Measurements from ENCODE around the gene FNDC3A. TPM values are rescaled to one million over a fixed set of nuclear protein-coding genes. Genes with fewer than 3 reads are reported as not detected.
"Not testable (repeated sequence)": the region's sequence is repeated elsewhere in the genome, so short reads cannot be mapped to it uniquely, and the experiment has no call there.

The FNDC3A gene
- total RNA-seq, 1 donor from 2014 or later: 34.6 TPM

DNA sequence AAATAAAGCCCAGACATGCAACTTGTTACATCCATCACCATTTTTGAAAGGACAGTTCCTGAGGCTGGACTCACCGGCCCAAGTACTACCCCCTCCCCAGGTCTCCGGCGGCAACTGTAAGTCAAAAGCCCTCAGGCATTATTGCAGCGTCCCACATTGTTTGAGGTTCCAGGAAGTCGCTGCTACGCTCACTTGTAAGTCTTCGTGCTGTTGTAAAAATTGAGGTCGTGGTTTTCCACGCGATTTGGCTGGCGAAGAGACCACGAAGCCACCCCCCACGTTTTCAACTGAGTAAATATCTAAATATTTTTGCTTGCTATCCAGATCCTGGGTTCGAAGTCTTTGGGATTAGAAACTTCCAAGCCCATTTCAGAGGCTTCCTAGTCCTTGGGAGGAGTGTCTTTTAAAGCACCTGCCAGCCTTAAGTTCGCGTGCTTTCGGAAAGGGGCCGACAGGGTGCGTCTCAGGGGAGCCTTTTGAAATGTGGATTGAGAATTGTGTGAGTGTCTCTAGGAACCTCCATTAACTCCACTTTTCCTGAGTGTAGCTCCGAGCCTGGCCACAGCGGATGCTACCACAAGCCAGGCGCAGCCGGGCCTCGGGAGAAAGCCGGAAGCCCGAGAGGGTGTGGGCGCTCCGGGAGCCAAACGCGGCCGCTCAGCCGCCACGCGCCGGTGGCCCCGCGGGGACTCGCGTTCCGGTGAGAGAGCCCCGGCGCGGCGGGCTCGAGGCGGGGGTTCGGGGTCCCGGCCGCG is 434 bp upstream of the FNDC3A start:
- intact Hi-C loops (cut with micrococcal nuclease): loop anchor here (1.0 to 10.0 kb wide), 14 partner anchors 96 to 1150 kb away; partner anchors contain the start of genes CYSLTR2, EBPL, ITM2B and LPAR6

DNA sequence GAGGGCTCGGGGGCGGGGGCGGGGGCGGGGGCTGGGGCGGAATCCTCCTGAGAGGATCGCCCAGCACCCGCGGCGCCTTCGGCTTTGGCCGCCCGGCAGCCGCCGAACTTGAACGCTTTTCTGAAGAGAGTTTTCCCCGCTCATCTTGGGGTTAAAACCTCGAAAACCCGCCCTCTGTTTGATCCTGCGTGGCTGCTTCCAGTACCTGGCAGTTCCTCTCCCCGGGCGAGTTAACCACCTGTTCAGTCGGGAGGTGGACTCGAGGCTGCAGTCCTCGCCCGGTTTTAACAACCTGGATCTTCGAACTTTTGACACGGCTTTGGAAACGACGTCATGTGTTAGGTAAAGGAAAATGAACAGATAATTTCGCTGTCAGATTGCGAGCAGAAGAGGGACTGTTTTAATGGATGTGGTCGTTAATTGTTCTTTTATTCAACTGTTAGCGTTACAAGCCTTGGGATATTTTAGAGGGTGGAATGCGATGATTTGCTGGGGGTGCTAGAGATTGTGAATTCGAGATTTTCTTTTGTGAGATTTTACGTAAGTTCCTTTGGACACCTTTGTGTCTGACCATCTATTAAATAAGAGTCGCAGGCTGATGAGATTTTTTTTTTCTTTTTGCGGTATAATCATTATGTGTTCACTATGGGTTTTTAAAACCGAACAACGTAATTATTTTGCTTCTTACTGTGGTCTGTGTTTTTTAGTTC is 1.0 kb downstream of the FNDC3A start:
- intact Hi-C loops (cut with micrococcal nuclease): loop anchor here (1.0 to 10.0 kb wide), 20 partner anchors 92 to 1260 kb away; partner anchors contain the start of genes CAB39L, CDADC1, EBPL and LPAR6

DNA sequence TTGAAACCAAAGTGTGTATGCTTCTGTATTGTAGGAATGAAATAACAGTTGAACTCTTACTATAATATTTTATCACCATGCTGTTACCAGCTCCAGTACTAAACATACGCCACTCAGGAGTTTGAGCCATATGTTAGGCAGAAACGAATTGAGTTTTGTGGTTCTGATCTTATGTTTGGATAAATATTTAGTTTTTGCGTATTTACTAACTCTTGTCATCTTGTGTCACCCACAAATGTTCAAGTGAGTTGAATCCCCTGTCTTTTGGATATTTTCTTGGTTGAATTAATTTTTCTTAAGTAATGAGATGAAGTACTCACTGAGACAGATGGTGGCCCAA is 1.5 kb downstream of the FNDC3A start:
- intact Hi-C loops (cut with micrococcal nuclease): loop anchor here (1.0 to 10.0 kb wide), 13 partner anchors 160 to 1260 kb away; partner anchors contain the start of genes CDADC1, EBPL, LPAR6 and SPRYD7

DNA sequence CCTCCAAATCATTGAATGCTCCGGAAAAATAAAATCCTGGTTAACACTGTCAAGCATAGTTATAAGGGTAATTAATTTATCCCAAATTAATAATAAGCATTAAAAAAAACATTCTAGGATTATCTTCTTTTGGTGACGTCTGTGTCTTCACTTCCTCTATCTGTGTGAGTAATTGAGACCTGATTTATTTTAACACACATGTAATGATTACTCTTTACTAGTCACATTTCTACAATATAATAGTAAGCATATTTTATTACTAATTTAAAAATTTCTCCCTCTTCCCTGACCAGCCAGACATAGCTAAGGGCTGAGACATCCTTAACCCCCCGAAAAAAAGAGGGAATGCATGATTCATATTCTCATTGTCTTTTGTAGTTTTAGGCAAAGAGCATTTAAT is 2.3 kb downstream of the FNDC3A start:
- intact Hi-C loops (cut with micrococcal nuclease): loop anchor here (1.0 to 10.0 kb wide), 13 partner anchors 161 to 1259 kb away; partner anchors contain the start of genes CDADC1, EBPL, LPAR6 and SPRYD7

DNA sequence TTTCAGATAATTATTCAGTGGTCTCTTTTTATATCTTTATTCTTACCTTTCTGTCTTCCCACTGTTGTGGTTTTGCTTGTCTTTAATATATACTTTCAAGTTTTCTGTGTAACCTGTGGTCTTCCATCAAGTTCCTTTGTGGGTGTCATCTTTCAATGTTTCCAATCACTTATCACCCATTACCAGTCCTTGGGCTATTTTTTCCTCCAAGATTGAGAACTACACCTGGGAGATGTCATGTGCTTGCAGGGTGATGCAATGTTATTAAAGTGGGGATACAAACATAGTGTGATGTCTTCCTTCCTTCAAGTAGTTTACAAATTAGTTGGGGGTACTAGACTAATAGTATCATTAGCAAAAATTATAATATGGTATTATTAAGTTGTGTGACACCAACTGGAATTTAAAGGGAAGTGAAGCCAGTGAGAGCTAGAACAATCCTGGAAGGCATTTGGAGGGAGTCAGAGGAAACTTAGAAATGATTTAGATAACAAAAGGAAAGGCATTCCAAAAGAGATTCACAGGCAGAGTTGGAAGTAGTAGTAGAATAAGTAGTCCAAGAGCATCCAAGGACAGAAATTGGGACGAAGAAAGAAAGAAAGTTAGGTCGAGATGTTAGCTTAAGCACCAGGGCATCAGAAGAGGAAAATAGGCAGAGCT is 3.4 kb downstream of the FNDC3A start:
- intact Hi-C loops (cut with micrococcal nuclease): loop anchor here (5.0 to 10.0 kb wide), 8 partner anchors 162 to 1146 kb away; partner anchors contain the start of genes EBPL, LPAR6 and SPRYD7

DNA sequence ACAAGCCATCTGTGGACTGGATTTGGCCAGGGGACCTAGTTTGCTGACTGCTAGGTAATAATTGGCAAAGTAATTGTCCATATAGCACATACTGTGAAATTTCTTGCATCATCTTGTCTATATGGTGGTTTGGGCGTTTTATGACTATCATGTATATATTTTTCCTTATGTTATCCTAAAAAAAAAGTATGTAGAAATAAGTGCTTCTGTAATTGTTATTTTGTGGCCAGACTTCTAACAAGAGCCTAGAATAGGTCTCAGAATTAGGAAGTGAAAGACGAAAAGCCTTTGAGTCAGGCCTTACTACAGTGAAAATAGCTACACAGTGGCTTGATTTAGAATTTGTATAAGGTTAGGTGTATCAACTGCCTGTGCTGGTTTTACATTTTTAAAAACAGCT is 4.2 kb downstream of the FNDC3A start:
- intact Hi-C loops (cut with micrococcal nuclease): loop anchor here (5.0 to 10.0 kb wide), 8 partner anchors 163 to 1145 kb away; partner anchors contain the start of genes EBPL, LPAR6 and SPRYD7

DNA sequence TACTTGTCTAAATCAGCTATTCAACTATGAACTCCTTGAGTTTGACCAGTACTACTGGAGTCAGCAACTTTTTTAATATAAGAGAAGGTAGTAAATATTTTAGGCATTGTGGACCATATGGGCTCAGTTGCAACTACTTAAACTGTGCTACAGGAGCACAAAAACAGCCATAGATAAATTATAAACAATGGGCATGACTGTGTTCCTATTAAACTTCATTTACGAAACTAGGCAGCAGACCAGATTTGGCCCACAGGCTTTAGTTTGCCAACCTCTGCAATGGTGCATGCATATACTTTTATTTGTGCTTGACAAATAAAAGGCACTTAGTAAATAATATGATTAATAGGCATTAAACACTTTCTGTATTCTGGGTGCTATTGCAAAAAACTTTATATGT is 7.6 kb downstream of the FNDC3A start:
- intact Hi-C loops (cut with micrococcal nuclease): no loop called here

DNA sequence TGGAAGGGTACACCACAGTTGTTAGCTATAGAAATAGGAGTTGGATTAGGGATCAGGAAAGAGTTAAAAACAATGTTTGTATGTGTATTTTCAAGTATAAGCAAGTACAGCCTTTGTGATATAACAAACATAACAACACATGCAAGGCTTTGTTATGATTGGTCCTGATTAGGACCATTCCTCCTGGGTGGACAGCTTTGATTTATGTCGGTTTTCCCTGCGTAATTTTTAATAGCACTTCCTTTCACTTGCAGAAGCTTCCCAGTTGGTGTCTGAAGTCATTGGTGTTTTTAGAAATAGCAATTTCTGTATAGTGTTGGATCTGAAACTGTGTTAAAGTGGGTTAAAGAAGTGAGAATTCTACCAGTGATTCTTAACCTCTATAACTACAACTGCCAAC is 10.0 kb downstream of the FNDC3A start:
- intact Hi-C loops (cut with micrococcal nuclease): no loop called here

DNA sequence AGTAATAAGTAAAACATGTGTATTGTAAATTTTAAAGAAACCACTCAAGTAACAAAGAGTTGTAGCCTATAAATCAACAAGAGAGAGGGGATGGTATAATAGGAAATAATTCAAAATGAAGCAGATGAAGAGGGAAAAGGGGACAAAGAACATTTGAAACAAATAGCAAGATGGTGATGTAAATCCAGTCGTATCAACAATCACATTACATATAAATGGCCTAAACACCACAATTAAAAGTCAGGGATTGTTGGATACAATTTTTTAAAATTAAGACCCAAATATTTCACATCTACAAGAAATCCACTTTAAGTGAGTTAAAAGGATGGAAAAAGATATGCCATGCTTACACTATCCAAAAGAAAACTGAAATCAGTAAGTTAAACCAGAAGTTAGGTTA is 15.2 kb downstream of the FNDC3A start:
- intact Hi-C loops (cut with micrococcal nuclease): no loop called here

DNA sequence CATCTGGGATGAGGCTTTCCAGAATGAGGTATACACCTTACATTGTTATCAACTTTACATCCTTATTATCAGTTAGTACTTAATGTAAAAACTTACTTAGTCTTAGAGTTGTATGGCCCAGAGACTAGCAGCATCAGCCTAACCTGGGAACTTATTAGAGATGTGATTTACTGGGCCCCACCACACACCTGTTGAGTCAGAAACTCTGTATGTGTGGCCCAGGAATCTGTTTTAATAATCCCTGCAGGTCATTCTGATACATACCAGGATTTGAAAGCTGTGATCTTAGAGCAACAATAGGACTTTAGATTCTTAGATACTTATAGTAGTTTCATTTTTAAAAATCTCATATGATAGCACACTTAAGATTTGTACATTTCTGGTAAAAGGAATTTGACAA is 17.4 kb downstream of the FNDC3A start:
- intact Hi-C loops (cut with micrococcal nuclease): no loop called here

DNA sequence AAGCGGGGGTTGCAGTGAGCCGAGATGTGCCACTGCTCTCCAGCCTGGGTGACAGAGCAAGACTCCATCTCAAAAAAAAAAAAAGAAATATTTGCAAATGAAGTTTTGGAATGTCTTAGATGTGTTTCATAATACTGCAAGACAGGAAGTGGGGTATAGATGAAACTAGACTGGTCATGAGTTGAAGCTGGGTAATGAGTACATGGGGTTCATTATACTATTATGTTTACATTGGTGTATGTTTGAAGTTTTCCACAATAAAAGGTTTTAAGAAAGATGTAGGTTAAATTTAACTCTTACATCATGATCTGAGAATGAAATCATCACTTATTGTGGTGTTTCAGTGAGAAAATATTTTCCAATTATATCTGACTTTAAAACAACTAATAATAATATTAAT is 19.0 kb downstream of the FNDC3A start:
- intact Hi-C loops (cut with micrococcal nuclease): no loop called here

DNA sequence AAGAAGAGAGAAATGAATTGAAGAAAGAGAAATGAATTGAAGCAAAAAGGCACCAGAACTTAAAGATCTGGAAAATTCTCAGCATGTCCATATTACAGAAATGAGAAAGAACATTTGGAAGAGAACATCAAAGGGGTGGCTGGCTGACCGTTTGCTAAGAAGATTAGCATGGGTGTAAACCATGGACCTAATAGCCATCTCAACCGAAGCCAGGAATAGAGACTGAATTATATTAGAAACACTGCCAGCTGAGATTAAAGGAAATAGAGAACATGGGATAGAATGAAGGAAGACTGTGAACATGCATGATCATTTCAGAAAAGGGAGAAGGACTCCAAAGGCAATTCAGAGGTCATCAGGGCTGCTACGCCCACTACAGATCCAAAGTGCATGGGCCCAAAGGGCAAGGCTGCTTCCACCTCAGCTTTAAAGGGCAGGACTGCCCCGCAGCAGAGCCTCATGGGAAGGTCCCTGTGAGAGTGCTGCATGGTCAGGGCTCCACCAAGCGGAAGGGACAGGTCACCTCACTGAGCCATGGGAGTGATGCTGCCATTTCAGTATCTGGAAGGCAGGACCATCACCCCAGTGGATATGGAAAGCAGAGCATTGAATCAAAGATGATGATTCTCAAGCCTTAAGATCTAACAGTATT is 23.1 kb downstream of the FNDC3A start:
- intact Hi-C loops (cut with micrococcal nuclease): no loop called here

DNA sequence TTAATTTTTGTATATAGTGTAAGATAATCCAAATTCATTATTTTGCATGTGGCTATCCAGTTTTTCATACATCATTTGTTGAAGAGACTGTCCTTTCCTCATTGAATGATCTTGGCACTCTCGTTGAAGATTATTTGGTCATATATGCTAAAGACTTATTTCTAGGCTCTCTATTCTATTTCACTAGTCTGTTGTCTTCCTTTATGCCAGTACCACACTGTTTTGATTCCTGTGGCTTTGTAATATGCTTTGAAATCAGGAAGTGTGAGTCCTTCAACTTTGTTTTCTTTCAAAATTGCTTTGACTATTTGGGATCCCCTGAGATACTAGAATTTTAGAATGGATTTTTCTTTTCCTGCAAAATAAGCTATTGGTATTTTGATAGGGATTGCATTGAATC is 24.5 kb downstream of the FNDC3A start:
- intact Hi-C loops (cut with micrococcal nuclease): no loop called here

DNA sequence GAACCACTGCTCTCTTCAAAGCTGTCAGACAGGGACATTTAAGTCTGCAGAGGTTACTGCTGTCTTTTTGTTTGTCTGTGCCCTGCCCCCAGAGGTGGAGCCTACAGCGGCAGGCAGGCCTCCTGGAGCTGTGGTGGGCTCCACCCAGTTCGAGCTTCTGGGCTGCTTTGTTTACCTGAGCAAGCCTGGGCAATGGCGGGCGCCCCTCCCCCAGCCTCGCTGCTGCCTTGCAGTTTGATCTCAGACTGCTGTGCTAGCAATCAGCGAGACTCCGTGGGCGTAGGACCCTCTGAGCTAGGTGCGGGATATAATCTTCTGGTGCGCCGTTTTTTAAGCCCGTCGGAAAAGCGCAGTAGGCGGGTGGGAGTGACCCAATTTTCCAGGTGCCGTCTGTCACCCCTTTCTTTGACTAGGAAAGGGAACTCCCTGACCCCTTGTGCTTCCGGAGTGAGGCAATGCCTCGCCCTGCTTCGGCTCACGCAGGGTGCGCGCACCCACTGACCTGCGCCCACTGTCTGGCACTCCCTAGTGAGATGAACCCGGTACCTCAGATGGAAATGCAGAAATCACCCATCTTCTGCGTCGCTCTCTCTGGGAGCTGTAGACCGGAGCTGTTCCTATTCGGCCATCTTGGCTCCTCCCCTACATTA is 43.4 kb downstream of the FNDC3A start:
- intact Hi-C loops (cut with micrococcal nuclease): not testable (repeated sequence)

DNA sequence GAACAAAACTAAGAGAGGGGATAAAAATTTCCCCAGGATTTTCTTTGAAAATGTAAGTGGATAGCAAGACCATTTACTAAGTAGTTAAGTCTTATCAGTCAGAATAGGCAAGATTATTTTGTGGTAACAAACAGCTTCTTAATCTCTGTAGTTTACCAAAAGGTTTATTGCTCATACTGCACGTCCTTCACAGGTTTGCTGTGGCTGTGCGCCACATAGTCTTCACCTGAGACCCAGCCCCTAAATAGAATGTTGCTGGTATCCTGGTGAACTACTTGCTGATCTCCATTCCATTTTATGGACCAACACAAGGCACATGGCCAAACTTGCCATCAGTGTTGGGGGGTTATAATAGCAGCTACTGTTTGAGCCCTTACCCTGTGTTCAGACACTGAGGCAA is 44.6 kb downstream of the FNDC3A start:
- intact Hi-C loops (cut with micrococcal nuclease): no loop called here

DNA sequence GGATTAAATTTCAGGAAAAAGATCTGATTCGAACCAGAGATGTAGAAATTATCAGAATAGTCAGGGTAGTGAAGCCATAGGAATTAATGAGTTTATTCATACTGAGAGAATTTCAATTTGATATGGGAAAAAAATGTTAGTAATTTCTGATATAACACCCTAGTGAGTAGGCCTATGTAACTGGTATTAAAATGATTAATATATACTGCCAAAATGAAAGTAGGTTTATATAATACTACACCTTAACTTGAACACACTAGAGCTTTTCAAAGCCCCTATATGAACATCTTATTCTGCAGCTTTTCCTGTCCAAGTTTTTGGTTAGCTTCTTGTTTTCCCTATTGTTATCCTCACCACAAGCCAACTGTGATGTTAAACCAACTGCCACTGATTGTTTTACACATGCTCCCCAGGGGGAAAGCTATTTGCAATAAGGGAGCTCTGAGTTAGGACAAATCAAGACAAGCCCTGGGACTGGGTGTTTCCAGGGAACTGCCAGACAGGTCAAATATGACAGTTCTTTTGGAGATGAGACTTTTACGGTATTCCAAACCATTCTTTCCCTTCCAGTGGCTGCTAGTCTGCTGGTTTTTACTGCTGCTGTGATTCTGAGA is 45.3 kb downstream of the FNDC3A start:
- intact Hi-C loops (cut with micrococcal nuclease): no loop called here

DNA sequence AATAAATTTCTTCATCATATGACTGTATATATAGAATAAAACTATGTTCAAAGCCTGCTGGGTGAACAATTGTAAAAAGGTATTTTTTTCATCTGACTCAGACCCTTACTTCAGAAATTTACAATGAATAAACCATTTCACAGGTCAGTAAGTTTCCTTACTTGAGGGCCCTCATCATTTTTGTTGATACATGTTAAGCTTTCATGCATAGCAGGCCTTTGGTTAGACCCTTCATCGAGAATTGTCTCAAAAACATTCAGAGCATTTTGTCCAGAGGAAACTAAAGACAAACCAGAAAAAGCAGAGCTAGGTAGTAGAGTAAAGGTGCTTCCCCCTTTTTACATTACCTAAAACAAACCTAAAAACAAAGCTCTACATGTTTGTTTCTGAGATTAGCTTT is 46.2 kb downstream of the FNDC3A start:
- intact Hi-C loops (cut with micrococcal nuclease): no loop called here

DNA sequence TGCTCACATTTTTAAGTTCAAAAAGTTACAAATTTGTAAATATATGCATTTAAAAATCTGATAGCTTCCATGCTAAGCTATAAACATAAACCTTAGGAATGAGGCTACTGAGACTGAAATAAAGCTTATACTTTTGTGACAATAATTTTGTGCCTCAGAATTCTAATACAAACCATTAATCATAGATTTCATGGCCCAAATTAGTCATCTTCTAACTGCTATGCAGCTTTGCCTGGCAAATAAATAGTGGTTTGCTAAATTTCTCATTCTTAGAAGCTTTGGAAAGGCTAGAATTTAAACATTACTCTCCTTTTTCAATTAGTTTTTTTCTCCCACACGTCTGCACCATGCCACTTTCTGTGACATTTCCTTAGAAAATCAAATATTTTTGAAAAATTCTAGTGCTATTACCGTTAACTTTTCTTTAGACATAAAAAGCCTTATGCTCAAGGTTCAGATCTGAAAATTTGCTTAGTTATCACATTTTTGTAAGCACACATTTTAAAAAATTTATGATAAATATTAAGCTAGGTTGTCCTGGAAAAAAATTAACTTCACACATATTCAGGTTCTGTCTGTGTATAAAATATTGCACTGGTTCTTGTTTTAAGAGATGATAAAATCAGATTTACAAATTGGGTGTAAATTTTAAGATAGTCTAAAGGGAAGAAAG is 46.9 kb downstream of the FNDC3A start:
- intact Hi-C loops (cut with micrococcal nuclease): no loop called here

DNA sequence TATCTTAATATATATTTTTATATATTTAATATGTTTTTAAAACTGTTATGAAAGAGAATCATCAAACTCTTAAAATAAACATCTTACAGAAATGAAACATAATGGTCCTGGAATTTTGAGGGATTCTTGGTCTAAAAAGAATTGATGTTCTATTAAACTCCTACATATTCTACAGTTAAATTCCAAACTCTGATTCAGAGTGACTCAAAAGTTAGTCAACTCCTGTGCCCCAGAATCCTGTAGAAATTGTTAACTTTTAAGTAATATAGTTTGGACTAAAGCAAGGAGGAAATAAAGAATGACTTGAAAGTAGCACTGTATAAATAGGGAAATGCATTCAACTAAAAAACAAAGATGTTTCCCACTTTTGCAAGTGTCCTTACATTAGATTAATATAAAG is 47.7 kb downstream of the FNDC3A start:
- intact Hi-C loops (cut with micrococcal nuclease): no loop called here

DNA sequence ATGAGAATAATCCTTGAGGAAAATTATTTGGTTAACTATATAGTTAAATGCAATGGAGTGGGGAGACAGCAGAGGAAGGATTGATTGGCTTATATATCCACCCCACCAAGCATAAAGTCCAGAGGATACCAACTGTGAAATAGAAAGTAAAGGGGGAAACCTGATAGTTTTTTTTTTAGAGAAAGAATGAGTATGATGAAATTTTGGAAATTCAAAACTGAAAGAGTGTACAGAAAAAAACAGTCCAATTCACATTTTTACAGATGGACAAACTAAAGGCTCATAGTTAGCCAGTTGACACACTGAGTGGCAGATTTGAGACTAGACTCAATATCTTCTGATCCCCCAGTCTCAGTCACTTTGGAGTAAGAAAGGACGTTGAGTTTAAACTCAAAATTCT is 51.1 kb downstream of the FNDC3A start:
- intact Hi-C loops (cut with micrococcal nuclease): no loop called here
